H1 (cell line): ENCODE measurements around the gene PRPF38A. TPM values are rescaled to one million over a fixed set of nuclear protein-coding genes. Genes with fewer than 3 reads are reported as not detected.

ENCODE experiments used
- EGR1 ChIP-seq: IDR thresholded peaks from 2 replicates; pipeline ENCODE4 v1.6.1; 2011; ENCODE audit warnings: low read depth, low read length, borderline replicate concordance
- EP300 ChIP-seq, 2 experiments: IDR thresholded peaks; 1 replicate in 1 of 2; 2 replicates in 1 of 2; pipeline ENCODE4 v1.6.1; 2011 to 2012; ENCODE audit warnings: low read depth in 2 of 2, low read length in 2 of 2, mild to moderate bottlenecking in 2 of 2, borderline replicate concordance in 1 of 2, inconsistent platforms in 1 of 2, moderate library complexity in 1 of 2
- GABPA ChIP-seq: IDR thresholded peaks from 2 replicates; pipeline ENCODE4 v1.6.1; 2011; ENCODE audit warnings: mild to moderate bottlenecking, low read length, moderate library complexity, borderline replicate concordance; ENCODE audit not compliant: insufficient read depth
- JUND ChIP-seq: IDR thresholded peaks from 2 replicates; pipeline ENCODE4 v1.6.1; 2011; ENCODE audit warnings: mild to moderate bottlenecking, improper control_type of control experiment, low read length
- KDM1A ChIP-seq: fragments of 200-600, 300-600 bp; sonication (generic); IDR thresholded peaks from 2 replicates; pipeline ENCODE4 v1.7.1; 2016; ENCODE audit warnings: mild to moderate bottlenecking, low read length, borderline replicate concordance
- NRF1 ChIP-seq: IDR thresholded peaks from 2 replicates; pipeline ENCODE4 v1.6.1; 2011; ENCODE audit warnings: mild to moderate bottlenecking, low read depth, low read length, improper control_type of control experiment
- RFX5 ChIP-seq: IDR thresholded peaks from 2 replicates; pipeline ENCODE4 v1.6.1; 2011; ENCODE audit warnings: low read depth, low read length, improper control_type of control experiment, borderline replicate concordance
- SP1 ChIP-seq: IDR thresholded peaks from 2 replicates; pipeline ENCODE4 v1.6.1; 2011; ENCODE audit warnings: low read depth, low read length
- ZNF274 ChIP-seq: IDR thresholded peaks from 2 replicates; pipeline ENCODE4 v1.7.0; 2012; ENCODE audit warnings: low read length, borderline replicate concordance; ENCODE audit errors: extremely low read depth
- polyA plus RNA-seq, 7 experiments: library from polyadenylated mRNA; depleted of rRNA in 3 of 7; stranded (reverse) in 5 of 7; unstranded in 2 of 7; fragments of >200 nt in 5 of 7; fragments of 200-250 nt in 2 of 7; gene quantifications; 1 replicate in 5 of 7; 2 replicates in 1 of 7; 4 replicates in 1 of 7; pipeline versions ENCODE4 v1.2.1 to v1.2.3, GENCODE V29; 2011 to 2013; ENCODE audit warnings: missing spikeins in 2 of 7, mixed read lengths in 2 of 7
- total RNA-seq: library from RNA; stranded (reverse); fragmentation: NEBNext Ultra II Directional; extraction: Animal tissue kit (Norgen Biotek cat#: 25700); gene quantifications from 2 replicates; pipeline ENCODE4 v1.2.1, GENCODE V29; 2021
- TF ChIP-seq, protein P1 (sequence below): IDR thresholded peaks from 2 replicates; pipeline ENCODE4 v1.6.1; 2012; ENCODE audit warnings: inconsistent platforms
- TF ChIP-seq, protein P2 (sequence below): IDR thresholded peaks from 2 replicates; pipeline ENCODE4 v1.6.1; 2011; ENCODE audit warnings: low read length, improper control_type of control experiment

Gene PRPF38A
- total and polyA plus RNA-seq, 2 of the 8 experiments (the other 6 are each of a cell fraction or from before 2014, with no cell fraction given) = 25.6 to 76.2 TPM

- TF ChIP-seq EGR1 (no peak), NRF1 (no peak), GABPA (no peak), JUND (0 out of 2 replicates have a peak, but pooled peaks have one; percentile 0), EP300 (IDR thresholded peaks at IDR 0.05; ENCODE audit: borderline replicate concordance in 1 of 2, low read depth in 2 of 2, low read length in 2 of 2) (no peak), RFX5 (no peak), SP1 (0 out of 2 replicates have a peak, but pooled peaks have one; percentile 49), ZNF274 (no peak), KDM1A (peak; percentile 39; the same call in 1 of the 2 replicates)
- TF ChIP-seq, protein P1, sequence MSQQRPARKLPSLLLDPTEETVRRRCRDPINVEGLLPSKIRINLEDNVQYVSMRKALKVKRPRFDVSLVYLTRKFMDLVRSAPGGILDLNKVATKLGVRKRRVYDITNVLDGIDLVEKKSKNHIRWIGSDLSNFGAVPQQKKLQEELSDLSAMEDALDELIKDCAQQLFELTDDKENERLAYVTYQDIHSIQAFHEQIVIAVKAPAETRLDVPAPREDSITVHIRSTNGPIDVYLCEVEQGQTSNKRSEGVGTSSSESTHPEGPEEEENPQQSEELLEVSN = no peak
- TF ChIP-seq, protein P2, sequence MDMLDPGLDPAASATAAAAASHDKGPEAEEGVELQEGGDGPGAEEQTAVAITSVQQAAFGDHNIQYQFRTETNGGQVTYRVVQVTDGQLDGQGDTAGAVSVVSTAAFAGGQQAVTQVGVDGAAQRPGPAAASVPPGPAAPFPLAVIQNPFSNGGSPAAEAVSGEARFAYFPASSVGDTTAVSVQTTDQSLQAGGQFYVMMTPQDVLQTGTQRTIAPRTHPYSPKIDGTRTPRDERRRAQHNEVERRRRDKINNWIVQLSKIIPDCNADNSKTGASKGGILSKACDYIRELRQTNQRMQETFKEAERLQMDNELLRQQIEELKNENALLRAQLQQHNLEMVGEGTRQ = no peak
These were observed 761 bp upstream of the PRPF38A start (continued) for GRCh38 chr1:52403566-52404115.
